ENCODE measurements around the gene FRAT1.

FRAT1 gene

GRCh38 chr10:97318772-97319651 is at the start of gene FRAT1:
Gene FRAT1, plus strand, starts transcription at chr10:97319271. Its CDS starts 183 bp downstream, at chr10:97319454.
- H3K4me1 ChIP-seq (ENCODE audit: insufficient read depth, low read length, severe bottlenecking): peaks cover 12% of the 10 kb centered on the region
- no peak within 1 kb of the TSS; the same call in 1 of the 2 replicates for H2AFZ ChIP-seq (ENCODE audit: low read length)
- H3K9me2 ChIP-seq (ENCODE audit: low read depth, low read length): no peaks in the 10 kb centered on the region
- H3K4me3 ChIP-seq (ENCODE audit: low read depth, low read length, poor library complexity, severe bottlenecking): peak within 1 kb of the TSS; percentile 78
- H3K27me3 ChIP-seq (ENCODE audit: insufficient read depth, low read length): no peaks in the 10 kb centered on the region
- no peaks in the 10 kb centered on the region for H3K9me3 ChIP-seq (ENCODE audit: low read length)
- no peak within 1 kb of the TSS for H3K27ac ChIP-seq (ENCODE audit: low read depth, low read length, poor library complexity, severe bottlenecking)
- peak within 1 kb of the TSS; percentile 81 for H3K9ac ChIP-seq (ENCODE audit: low read length)
- H3F3A ChIP-seq (ENCODE audit: insufficient read depth, low read length): no peaks in the 10 kb centered on the region
- peak within 1 kb of the TSS; percentile 88 for H3K4me2 ChIP-seq (ENCODE audit: low read length)
- H4K20me1 ChIP-seq (ENCODE audit: insufficient read depth, low read length): no peaks in the 10 kb centered on the region
- no peaks in the 10 kb centered on the region for H3K36me3 ChIP-seq (ENCODE audit: insufficient read depth, low read length)
- no peak for TF ChIP-seq EZH2 (IDR thresholded peaks at IDR 0.05; ENCODE audit: borderline replicate concordance, low read length)
- TF ChIP-seq, protein P1, sequence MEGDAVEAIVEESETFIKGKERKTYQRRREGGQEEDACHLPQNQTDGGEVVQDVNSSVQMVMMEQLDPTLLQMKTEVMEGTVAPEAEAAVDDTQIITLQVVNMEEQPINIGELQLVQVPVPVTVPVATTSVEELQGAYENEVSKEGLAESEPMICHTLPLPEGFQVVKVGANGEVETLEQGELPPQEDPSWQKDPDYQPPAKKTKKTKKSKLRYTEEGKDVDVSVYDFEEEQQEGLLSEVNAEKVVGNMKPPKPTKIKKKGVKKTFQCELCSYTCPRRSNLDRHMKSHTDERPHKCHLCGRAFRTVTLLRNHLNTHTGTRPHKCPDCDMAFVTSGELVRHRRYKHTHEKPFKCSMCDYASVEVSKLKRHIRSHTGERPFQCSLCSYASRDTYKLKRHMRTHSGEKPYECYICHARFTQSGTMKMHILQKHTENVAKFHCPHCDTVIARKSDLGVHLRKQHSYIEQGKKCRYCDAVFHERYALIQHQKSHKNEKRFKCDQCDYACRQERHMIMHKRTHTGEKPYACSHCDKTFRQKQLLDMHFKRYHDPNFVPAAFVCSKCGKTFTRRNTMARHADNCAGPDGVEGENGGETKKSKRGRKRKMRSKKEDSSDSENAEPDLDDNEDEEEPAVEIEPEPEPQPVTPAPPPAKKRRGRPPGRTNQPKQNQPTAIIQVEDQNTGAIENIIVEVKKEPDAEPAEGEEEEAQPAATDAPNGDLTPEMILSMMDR (IDR thresholded peaks at IDR 0.05; ENCODE audit: low read length): no peak
- no peaks in the 10 kb centered on the region for H3K79me2 ChIP-seq (ENCODE audit: insufficient read depth, low read length)

DNA sequence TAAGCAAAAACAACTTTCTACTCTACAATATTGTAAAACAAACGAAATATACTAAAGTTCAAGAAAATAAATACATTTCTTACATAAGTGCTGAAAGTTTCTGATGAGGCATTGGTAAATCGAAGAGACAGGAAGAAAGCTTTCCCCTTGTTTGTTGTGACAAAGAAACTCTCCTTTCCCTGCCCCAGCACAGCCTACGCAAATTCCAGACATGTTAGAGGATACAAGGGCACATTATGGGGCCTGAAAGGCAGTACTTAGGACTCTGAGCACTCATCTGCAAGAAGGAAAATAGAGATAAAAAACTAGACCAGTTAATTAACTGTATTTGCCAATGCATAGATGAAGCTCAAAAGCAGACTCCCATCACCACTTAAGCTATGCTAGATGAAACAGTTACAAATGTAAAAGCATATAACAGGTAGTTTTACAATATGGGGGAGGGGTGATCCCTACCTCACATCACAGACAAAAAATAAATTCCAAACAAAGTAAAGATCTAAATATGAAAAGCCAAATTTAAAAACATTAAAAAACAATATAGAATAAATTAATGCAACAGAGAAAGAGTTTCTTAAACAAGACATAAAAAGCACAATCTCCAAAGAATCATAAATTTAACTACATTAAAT is 48.4 kb upstream of the FRAT1 start:
- Histone ChIP-seq H3K4me2 (ENCODE audit: low read length) (no peak overlapping the region), H2AFZ (ENCODE audit: low read length) (no peak overlapping the region), H3K9me3 (ENCODE audit: low read length) (no peaks in the 10 kb centered on the region), H3K79me2 (ENCODE audit: insufficient read depth, low read length) (0 out of 2 replicates have a peak, but pooled peaks cover 6% of the 10 kb centered on the region), H3K9me2 (ENCODE audit: low read depth, low read length) (no peaks in the 10 kb centered on the region), H3K4me1 (ENCODE audit: insufficient read depth, low read length, severe bottlenecking) (peaks cover 4% of the 10 kb centered on the region), H3F3A (ENCODE audit: insufficient read depth, low read length) (no peaks in the 10 kb centered on the region), H3K4me3 (ENCODE audit: low read depth, low read length, poor library complexity, severe bottlenecking) (no peak overlapping the region), H4K20me1 (ENCODE audit: insufficient read depth, low read length) (no peaks in the 10 kb centered on the region), H3K9ac (ENCODE audit: low read length) (no peak overlapping the region), H3K27ac (ENCODE audit: low read depth, low read length, poor library complexity, severe bottlenecking) (no peak overlapping the region), H3K27me3 (ENCODE audit: insufficient read depth, low read length) (no peaks in the 10 kb centered on the region), H3K36me3 (ENCODE audit: insufficient read depth, low read length) (no peaks in the 10 kb centered on the region; the same call in 1 of the 2 replicates)
- no peak for TF ChIP-seq EZH2 (IDR thresholded peaks at IDR 0.05; ENCODE audit: borderline replicate concordance, low read length)
- TF ChIP-seq, protein P1 (IDR thresholded peaks at IDR 0.05; ENCODE audit: low read length): no peak

GRCh38 chr10:97273700-97274099 is 45.4 kb upstream of the FRAT1 start:
- no peak overlapping the region for H3K9ac ChIP-seq (ENCODE audit: low read length)
- H3K27ac ChIP-seq (ENCODE audit: low read depth, low read length, poor library complexity, severe bottlenecking): no peak overlapping the region
- no peaks in the 10 kb centered on the region for H4K20me1 ChIP-seq (ENCODE audit: insufficient read depth, low read length)
- no peak overlapping the region for H3K4me3 ChIP-seq (ENCODE audit: low read depth, low read length, poor library complexity, severe bottlenecking)
- peaks cover 17% of the 10 kb centered on the region for H3K4me1 ChIP-seq (ENCODE audit: insufficient read depth, low read length, severe bottlenecking)
- no peak overlapping the region for H3K4me2 ChIP-seq (ENCODE audit: low read length)
- no peaks in the 10 kb centered on the region for H3K36me3 ChIP-seq (ENCODE audit: insufficient read depth, low read length)
- H3K9me2 ChIP-seq (ENCODE audit: low read depth, low read length): no peaks in the 10 kb centered on the region
- peaks cover 18% of the 10 kb centered on the region for H3K79me2 ChIP-seq (ENCODE audit: insufficient read depth, low read length)
- H3F3A ChIP-seq (ENCODE audit: insufficient read depth, low read length): no peaks in the 10 kb centered on the region
- no peaks in the 10 kb centered on the region for H3K27me3 ChIP-seq (ENCODE audit: insufficient read depth, low read length)
- no peak for TF ChIP-seq EZH2 (IDR thresholded peaks at IDR 0.05; ENCODE audit: borderline replicate concordance, low read length)
- TF ChIP-seq, protein P1 (IDR thresholded peaks at IDR 0.05; ENCODE audit: low read length): no peak
- H3K9me3 ChIP-seq (ENCODE audit: low read length): no peaks in the 10 kb centered on the region
- no peak overlapping the region for H2AFZ ChIP-seq (ENCODE audit: low read length)
